Endothelial cell of umbilical vein (primary cell): Measurements from ENCODE around the gene DLL1. TPM values are rescaled to one million over a fixed set of nuclear protein-coding genes. Genes with fewer than 3 reads are reported as not detected.
A peak's percentile ranks its signal among the peaks of the same experiment; 100 is the strongest.

Experiments
- BruUV-seq: library from RNA; stranded (reverse); fragments of 400-500 nt; replicated peaks from 2 replicates; lab custom pipeline; 2021; lab: Mats Ljungman, UMichigan
- CTCF ChIA-PET: fragments of 300-600, 350-600 bp; sonication (Branson Sonifier 250); formaldehyde crosslinking; loops from one replicate; lab custom pipeline; 2021; ENCODE audit warnings: antibody characterized with exemption, inconsistent platforms; lab: Charles Lee
- POLR2A ChIA-PET: fragments of 300-600, 350-600 bp; sonication (Branson Sonifier 250); formaldehyde crosslinking; loops from one replicate; lab custom pipeline; 2021; ENCODE audit warnings: antibody characterized with exemption, inconsistent platforms; lab: Charles Lee
- DNase-seq: peaks from one replicate; pipeline ENCODE4 v3.0.0-alpha.2; 2011; ENCODE audit warnings: low read depth, low spot score
- FAIRE-seq: peaks from 2 replicates; lab custom pipeline; 2011; peaks lifted over from hg19 to GRCh38; lab: Jason Lieb, UNC
- H2AFZ ChIP-seq: 2 replicates; pipeline ENCODE4 v1.6.0; 2012; ENCODE audit warnings: low read depth, low read length, control low read depth, inconsistent platforms
- H3K27ac ChIP-seq: 2 replicates; pipeline ENCODE4 v1.5.1; 2011; ENCODE audit warnings: low read depth, mild to moderate bottlenecking, control low read depth, low read length, moderate library complexity; ENCODE audit not compliant: insufficient read depth
- H3K27me3 ChIP-seq, 2 experiments: 2 replicates each; pipeline versions ENCODE4 v1.6.0 to v1.6.1; 2011; ENCODE audit warnings: low read length in 2 of 2, mixed read lengths in 1 of 2; ENCODE audit not compliant: control insufficient read depth in 2 of 2, insufficient read depth in 2 of 2
- H3K36me3 ChIP-seq, 2 experiments: 2 replicates in 1 of 2; 3 replicates in 1 of 2; pipeline ENCODE4 v1.5.1; 2011; ENCODE audit warnings: low read length in 2 of 2, mild to moderate bottlenecking in 1 of 2, moderate library complexity in 1 of 2; ENCODE audit not compliant: control insufficient read depth in 2 of 2, insufficient read depth in 2 of 2; ENCODE audit errors: extremely low read depth in 1 of 2
- H3K4me1 ChIP-seq: 3 replicates; pipeline ENCODE4 v1.5.1; 2011; ENCODE audit warnings: mild to moderate bottlenecking, low read length; ENCODE audit not compliant: control insufficient read depth, insufficient read depth; ENCODE audit errors: extremely low read depth
- H3K4me2 ChIP-seq: 2 replicates; pipeline ENCODE4 v1.6.1; 2011; ENCODE audit warnings: low read length, control low read depth, mixed read lengths; ENCODE audit not compliant: insufficient read depth
- H3K4me3 ChIP-seq, 3 experiments: fragments of 200-600 bp in 1 of 3; sonication (generic), shearing (Covaris generic) in 1 of 3; replicated peaks in 1 of 3; 2 replicates each; pipeline ENCODE4 v1.5.1; 2011 to 2016; ENCODE audit warnings: control low read depth in 3 of 3, low read length in 3 of 3, mild to moderate bottlenecking in 2 of 3, inconsistent platforms in 1 of 3, low read depth in 1 of 3, moderate library complexity in 1 of 3; ENCODE audit not compliant: insufficient read depth in 1 of 3
- H3K79me2 ChIP-seq: 2 replicates; pipeline ENCODE4 v1.6.0; 2012; ENCODE audit warnings: low read length, inconsistent platforms; ENCODE audit not compliant: control insufficient read depth, insufficient read depth
- H3K9ac ChIP-seq: replicated peaks from 2 replicates; pipeline ENCODE3; 2011; ENCODE audit warnings: low read length, control low read depth; ENCODE audit not compliant: insufficient read depth; ENCODE audit errors: extremely low read depth
- H3K9me1 ChIP-seq: replicated peaks from 3 replicates; pipeline ENCODE4 v1.6.0; 2011; ENCODE audit warnings: mild to moderate bottlenecking, low read length; ENCODE audit not compliant: control insufficient read depth, insufficient read depth; ENCODE audit errors: extremely low read depth
- H3K9me3 ChIP-seq: replicated peaks from 2 replicates; pipeline ENCODE4 v1.5.1; 2012; ENCODE audit warnings: low read length, inconsistent platforms; ENCODE audit not compliant: control insufficient read depth, insufficient read depth
- H4K20me1 ChIP-seq: replicated peaks from 2 replicates; pipeline ENCODE3; 2011; ENCODE audit warnings: mild to moderate bottlenecking, low read length; ENCODE audit not compliant: control insufficient read depth, insufficient read depth; ENCODE audit errors: extremely low read depth
- EZH2 ChIP-seq: IDR thresholded peaks from 2 replicates; pipeline ENCODE4 v1.6.1; 2012; ENCODE audit warnings: borderline replicate concordance, low read depth, mild to moderate bottlenecking, moderate library complexity, low read length, inconsistent platforms; ENCODE audit not compliant: severe bottlenecking
- FOS ChIP-seq: IDR thresholded peaks from 2 replicates; pipeline ENCODE4 v1.6.1; 2011; ENCODE audit warnings: mild to moderate bottlenecking, low read length, moderate library complexity, borderline replicate concordance; ENCODE audit not compliant: insufficient read depth
- JUN ChIP-seq: IDR thresholded peaks from 2 replicates; pipeline ENCODE4 v1.6.1; 2011; ENCODE audit warnings: borderline replicate concordance, low read depth; ENCODE audit not compliant: insufficient read length, insufficient read depth
- dilution Hi-C: fragments of 300-500 bp; cut with MboI; formaldehyde crosslinking; loops from one replicate; pipeline ENCODE4 v1.15.0; 2019; ENCODE audit warnings: low sequenced_read_pairs; ENCODE audit not compliant: extremely low pct_ligation_motif_present
- intact Hi-C: fragments of 100-400 bp; cut with micrococcal nuclease; formaldehyde crosslinking; loops from one replicate; pipeline ENCODE4 v1.10.0; 2022
- polyA plus RNA-seq, 4 experiments: library from polyadenylated mRNA; depleted of rRNA in 3 of 4; stranded (reverse) in 3 of 4; unstranded in 1 of 4; fragments of >200 nt; gene quantifications; 2 replicates each; pipeline versions ENCODE4 v1.2.1 to v1.2.3, GENCODE V29; 2011 to 2012; ENCODE audit warnings: missing spikeins in 1 of 4
- total RNA-seq: library from RNA; stranded (reverse); gene quantifications from 2 replicates; pipeline ENCODE4 v1.2.3, GENCODE V29; 2021
- TF ChIP-seq, protein P1 (sequence below): IDR thresholded peaks from 2 replicates; pipeline ENCODE4 v1.6.1; 2011; ENCODE audit not compliant: insufficient read depth, insufficient read length

Gene DLL1
- total and polyA plus RNA-seq, 2 donors (not counting 3 experiments of a cell fraction or from before 2014, with no cell fraction given), result 1.4 to 2.3 TPM

DNA sequence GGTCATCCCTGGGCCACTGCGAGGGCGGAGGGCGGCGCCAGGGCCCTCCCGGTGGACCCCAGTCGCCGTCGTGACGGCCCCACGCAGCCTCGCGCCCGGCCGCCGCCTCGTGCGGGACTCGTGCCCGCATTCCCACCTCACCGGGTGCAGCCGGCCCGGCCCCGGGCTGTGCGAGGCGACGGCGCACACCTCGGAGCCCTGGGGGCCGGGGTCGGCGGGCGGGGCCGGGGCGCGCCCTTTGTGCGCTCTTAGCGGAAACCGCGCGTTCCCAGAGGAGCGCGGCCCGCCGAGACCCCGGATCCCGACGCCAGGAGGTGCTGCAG is 5.5 kb upstream of the DLL1 start:
- no peaks in the 10 kb centered on the region for H3K9me1 ChIP-seq
- H3K79me2 ChIP-seq, result no peaks in the 10 kb centered on the region
- H3K4me3 ChIP-seq, result no peak overlapping the region
- no peak overlapping the region for H3K4me2 ChIP-seq
- no TSS peak for BruUV-seq
- no peaks in the 10 kb centered on the region for H3K9me3 ChIP-seq
- H3K27ac ChIP-seq, result no peak overlapping the region
- intact Hi-C loops, result no loop called here
- H3K27me3 ChIP-seq, result peaks cover 29 to 59% of the 10 kb centered on the region in 2 experiments
- no peaks in the 10 kb centered on the region for H4K20me1 ChIP-seq
- TF ChIP-seq FOS (no peak), EZH2 (peak; percentile 4)
- TF ChIP-seq, protein P1, sequence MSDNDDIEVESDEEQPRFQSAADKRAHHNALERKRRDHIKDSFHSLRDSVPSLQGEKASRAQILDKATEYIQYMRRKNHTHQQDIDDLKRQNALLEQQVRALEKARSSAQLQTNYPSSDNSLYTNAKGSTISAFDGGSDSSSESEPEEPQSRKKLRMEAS, result no peak
- DNase-seq, result no peak
- no peak overlapping the region for H3K9ac ChIP-seq
- dilution Hi-C loops, result no loop called here
- H3K36me3 ChIP-seq, result no peaks in the 10 kb centered on the region
- ChIA-PET CTCF (no interaction called here), POLR2A (no interaction called here)
- H3K4me1 ChIP-seq, result peaks cover 14% of the 10 kb centered on the region
- FAIRE-seq, result no peak
- H2AFZ ChIP-seq, result no peak overlapping the region

DNA sequence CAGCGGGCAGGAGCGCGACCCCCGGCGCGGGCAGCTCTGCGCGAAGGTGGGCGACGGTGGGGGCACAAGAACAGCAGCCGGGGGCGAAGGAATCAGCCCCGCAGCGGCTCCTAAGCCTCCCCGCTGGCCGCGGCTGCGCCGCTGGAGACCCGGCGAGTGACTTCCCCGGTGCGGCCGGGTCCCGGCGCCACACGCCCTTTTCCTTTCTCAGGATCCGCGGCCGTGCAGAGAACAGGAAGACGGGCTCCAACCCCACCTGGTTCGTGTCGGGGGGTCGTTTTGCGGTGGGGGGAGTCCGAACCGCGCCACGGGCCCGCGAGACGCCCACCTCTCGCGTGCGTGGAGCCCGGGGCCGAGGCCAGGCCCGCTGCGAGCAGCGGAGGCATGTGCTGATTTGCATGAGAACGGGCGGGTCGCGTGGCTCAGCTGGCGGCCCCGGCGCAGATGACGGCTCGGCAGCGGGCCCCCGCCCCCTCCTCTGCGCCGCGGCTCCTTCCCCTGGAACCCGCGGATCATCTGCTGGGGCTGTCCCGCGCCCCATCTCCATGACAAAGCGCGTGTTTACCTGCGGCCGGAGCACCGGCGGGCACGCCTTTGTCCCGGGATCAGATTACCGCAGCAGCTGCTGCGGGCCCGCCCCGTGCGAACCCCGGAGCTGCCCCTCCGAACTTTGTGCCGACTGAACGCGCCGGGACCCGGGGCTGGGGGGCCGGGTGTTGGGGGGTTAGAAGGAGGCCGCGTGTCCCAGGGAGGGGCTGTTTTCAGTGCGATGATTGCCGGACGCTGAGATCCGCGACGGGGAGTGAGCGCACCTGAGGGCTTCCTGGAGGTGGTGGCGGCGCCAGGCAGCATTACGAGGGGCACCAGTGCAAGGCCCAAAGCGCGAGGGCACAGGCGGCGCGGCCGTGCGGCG is 4.9 kb upstream of the DLL1 start:
- POLR2A ChIA-PET, result no interaction called here
- peak; percentile 21 for DNase-seq
- Histone ChIP-seq H3K27me3 (peaks cover 29 to 62% of the 10 kb centered on the region in 2 experiments), H3K9me1 (no peaks in the 10 kb centered on the region), H3K9ac (no peak overlapping the region), H3K36me3 (no peaks in the 10 kb centered on the region), H4K20me1 (no peaks in the 10 kb centered on the region), H2AFZ (peak overlapping the region; percentile 79), H3K4me1 (peaks cover 17% of the 10 kb centered on the region), H3K4me3 (peak overlapping the region; percentile 14 to 36 (median 34)), H3K4me2 (peak overlapping the region; percentile 71), H3K27ac (no peak overlapping the region), H3K9me3 (no peaks in the 10 kb centered on the region), H3K79me2 (no peaks in the 10 kb centered on the region)
- FAIRE-seq, result no peak
- intact Hi-C loops, result no loop called here
- CTCF ChIA-PET, result interaction anchor here (7.1 kb wide), 1 partner anchor 464 kb away, joined by 62 read pairs; no protein-coding TSS in a partner anchor
- dilution Hi-C loops, result no loop called here
- TF ChIP-seq, protein P1, result peak; percentile 19
- TF ChIP-seq JUN (no peak), EZH2 (peak; percentile 93)
- BruUV-seq, result no TSS peak
